ENCODE results near the gene UCK1. TPM values are rescaled to one million over a fixed set of nuclear protein-coding genes. Genes with fewer than 3 reads are reported as not detected.

The UCK1 gene
- total and polyA plus RNA-seq, 2 of the 4 experiments (the other 2 are of a cell fraction): 17.9 to 21.4 TPM

- Histone ChIP-seq H3K27ac (ENCODE audit: insufficient read depth, low read length) (no peak overlapping the region), H3K9me3 (ENCODE audit: control insufficient read depth, insufficient read depth, low read length) (no peaks in the 10 kb centered on the region), H3K27me3 (ENCODE audit: control insufficient read depth, insufficient read depth, low read length) (no peaks in the 10 kb centered on the region), H3K4me2 (ENCODE audit: low read depth, low read length) (no peak overlapping the region), H3K14ac (replicated peaks; ENCODE audit: low read depth, low read length) (no peak overlapping the region), H3K18ac (ENCODE audit: low read depth, low read length) (no peak overlapping the region), H4K20me1 (ENCODE audit: insufficient read depth, low read length) (peaks cover 9% of the 10 kb centered on the region; the same call in 1 of the 2 replicates), H2BK20ac (ENCODE audit: low read depth, low read length) (no peak overlapping the region), H2BK5ac (ENCODE audit: low read depth, low read length, poor library complexity, severe bottlenecking) (no peak overlapping the region), H4K5ac (ENCODE audit: low read depth, low read length) (no peak overlapping the region), H3K9me1 (ENCODE audit: insufficient read depth, low read length) (no peaks in the 10 kb centered on the region), H4K91ac (ENCODE audit: insufficient read depth, low read depth, low read length) (no peak overlapping the region), H3K4me3 (ENCODE audit: insufficient read depth, low read depth, low read length) (no peak overlapping the region), H3K36me3 (ENCODE audit: control insufficient read depth, insufficient read depth, low read length) (peaks cover 79% of the 10 kb centered on the region), H3K4ac (ENCODE audit: low read depth, low read length) (no peak overlapping the region), H2AFZ (replicated peaks; ENCODE audit: low read length, poor library complexity) (no peak overlapping the region), H2AK9ac (replicated peaks; ENCODE audit: low read depth, low read length, poor library complexity) (no peak overlapping the region), H3K4me1 (ENCODE audit: control insufficient read depth, insufficient read depth, low read length) (no peaks in the 10 kb centered on the region), H4K8ac (ENCODE audit: low read depth in 2 of 2, low read length in 2 of 2) (no peak overlapping the region), H3K23ac (ENCODE audit: low read depth, low read length) (no peak overlapping the region), H2BK120ac (ENCODE audit: low read depth, low read length) (no peak overlapping the region), H3K9ac (ENCODE audit: low read depth, low read length) (no peak overlapping the region), H2BK15ac (ENCODE audit: low read depth, low read length) (no peak overlapping the region), H2AK5ac (ENCODE audit: low read depth, low read length) (no peak overlapping the region), H3K79me1 (ENCODE audit: low read depth in 1 of 2, low read length in 2 of 2) (no peaks in the 10 kb centered on the region), H3K56ac (ENCODE audit: extremely low read depth, insufficient read depth, low read length) (no peak overlapping the region)
- dilution Hi-C loops (cut with HindIII; ENCODE audit: low sequenced_read_pairs, unreplicated experiment): no loop called here
- ChIA-PET POLR2A (ENCODE audit: unreplicated experiment) (no interaction called here), CTCF (no interaction called here)
- in situ Hi-C loops (cut with MboI; ENCODE audit: low sequenced_read_pairs): no loop called here
- BruUV-seq (replicated peaks): no TSS peak
- no CpG with 5 or more reads among the region's 10 CpGs for WGBS, 2 experiments (ENCODE audit: extremely low coverage in 2 of 2, insufficient read length in 1 of 2)
- no peak for ATAC-seq (ENCODE audit: low read depth)
- intact Hi-C loops (cut with micrococcal nuclease): no loop called here
- no peak for DNase-seq
- TF ChIP-seq RAD21 (IDR thresholded peaks at IDR 0.05; ENCODE audit: low read length): no peak
- TF ChIP-seq MXI1 (IDR thresholded peaks at IDR 0.05; ENCODE audit: borderline replicate concordance, low read depth, low read length): no peak
- no peak for TF ChIP-seq NFE2L2 (IDR thresholded peaks at IDR 0.05; ENCODE audit: low read depth, low read length)
- no peak for TF ChIP-seq MAZ (IDR thresholded peaks at IDR 0.05; ENCODE audit: borderline replicate concordance, low read depth, low read length)
- TF ChIP-seq POLR2A (IDR thresholded peaks at IDR 0.05; ENCODE audit: low read depth, low read length): no peak
- no peak for TF ChIP-seq MAFK (IDR thresholded peaks at IDR 0.05; ENCODE audit: low read depth, low read length)
- TF ChIP-seq FOS (IDR thresholded peaks at IDR 0.05; ENCODE audit: low read depth, low read length): no peak
- no peak for TF ChIP-seq CHD1 (IDR thresholded peaks at IDR 0.05; ENCODE audit: low read depth, low read length)
- no peak for TF ChIP-seq CEBPB (IDR thresholded peaks at IDR 0.05; ENCODE audit: low read depth, low read length)
- no peak for TF ChIP-seq CTCF (conservative IDR thresholded peaks at IDR 0.05; ENCODE audit: low read depth, low read length)
- TF ChIP-seq RFX5 (IDR thresholded peaks at IDR 0.05; ENCODE audit: low read depth, low read length): no peak
- no peak for TF ChIP-seq ELK1 (IDR thresholded peaks at IDR 0.05; ENCODE audit: borderline replicate concordance, low read depth, low read length)
- TF ChIP-seq RCOR1 (IDR thresholded peaks at IDR 0.05; ENCODE audit: insufficient replicate concordance, low read length): no peak
- TF ChIP-seq SMC3 (IDR thresholded peaks at IDR 0.05; ENCODE audit: low read depth, low read length): no peak
- no peak for TF ChIP-seq USF2 (IDR thresholded peaks at IDR 0.05; ENCODE audit: low read depth, low read length)
- TF ChIP-seq BHLHE40 (IDR thresholded peaks at IDR 0.05; ENCODE audit: low read depth, low read length): no peak
Measured at GRCh38 chr9:131521203-131521602, 9.9 kb downstream of the UCK1 start.
